Natural killer cell (primary cell): ENCODE measurements around the gene DHRS7B. TPM values are rescaled to one million over a fixed set of nuclear protein-coding genes. Genes with fewer than 3 reads are reported as not detected.

Experiments used
- ATAC-seq, 3 donors: fragments of 150-1000 bp in 2 of 3; fragments of 200-7000 bp in 1 of 3; cut with Tn5 transposase; 1 replicate in 1 of 3; 2 replicates in 2 of 3; pipeline ENCODE4 v1.10.0; 2021; ENCODE audit warnings: mild to moderate bottlenecking in 2 of 3, moderate library complexity in 2 of 3
- DNase-seq, 2 donors: peaks; one replicate each; pipeline versions ENCODE4 v3.0.0 to v3.0.0-alpha.2; 2013 to 2021; ENCODE audit warnings: mixed read lengths in 1 of 2
- H3K27ac ChIP-seq: one replicate; pipeline ENCODE4 v1.5.1; 2013; ENCODE audit warnings: mild to moderate bottlenecking, low read length
- H3K27me3 ChIP-seq: one replicate; pipeline ENCODE4 v1.6.1; 2013; ENCODE audit warnings: low read length; ENCODE audit not compliant: control insufficient read depth, insufficient read depth
- H3K36me3 ChIP-seq: one replicate; pipeline ENCODE4 v1.6.1; 2013; ENCODE audit warnings: low read length; ENCODE audit not compliant: control insufficient read depth, insufficient read depth
- H3K4me1 ChIP-seq: one replicate; pipeline ENCODE4 v1.6.1; 2013; ENCODE audit warnings: low read length; ENCODE audit not compliant: control insufficient read depth, insufficient read depth
- H3K4me3 ChIP-seq: one replicate; pipeline ENCODE4 v1.5.1; 2013; ENCODE audit warnings: low read length
- H3K9me3 ChIP-seq: one replicate; pipeline ENCODE4 v1.6.1; 2013; ENCODE audit warnings: low read length; ENCODE audit not compliant: control insufficient read depth, insufficient read depth
- H3K27ac Mint-ChIP-seq, 2 donors: one replicate each; pipeline ENCODE4 v1.8.0; 2022; ENCODE audit warnings: mild to moderate bottlenecking in 2 of 2, mixed read lengths in 2 of 2, moderate library complexity in 1 of 2
- H3K27me3 Mint-ChIP-seq, 2 donors: one replicate each; pipeline ENCODE4 v1.8.0; 2022; ENCODE audit warnings: low read depth in 2 of 2, mixed read lengths in 2 of 2
- H3K36me3 Mint-ChIP-seq: one replicate; pipeline ENCODE4 v1.8.0; 2022; ENCODE audit warnings: mixed read lengths
- H3K4me1 Mint-ChIP-seq, 2 donors: one replicate each; pipeline ENCODE4 v1.8.0; 2022; ENCODE audit warnings: mixed read lengths in 2 of 2
- H3K4me3 Mint-ChIP-seq: one replicate; pipeline ENCODE4 v1.8.0; 2022; ENCODE audit warnings: mild to moderate bottlenecking, moderate library complexity, mixed read lengths
- H3K9me3 Mint-ChIP-seq, 2 donors: one replicate each; pipeline ENCODE4 v1.8.0; 2022; ENCODE audit warnings: mixed read lengths in 2 of 2
- WGBS: methylation state at CpG from one replicate; pipeline ENCODE4 v1.1.7; 2013; ENCODE audit warnings: missing lambda C conversion rate; ENCODE audit not compliant: insufficient coverage; 5-methylcytosine and 5-hydroxymethylcytosine counted together
- intact Hi-C: fragments of 100-400 bp; cut with micrococcal nuclease; formaldehyde crosslinking; loops from one replicate; pipeline ENCODE4 v1.14.2; 2022
- total RNA-seq, 4 donors: library from RNA; stranded (reverse); fragments of 120-200 nt in 1 of 4; gene quantifications; one replicate each; pipeline versions ENCODE4 v1.2.3 to v1.2.4, GENCODE V29; 2013 to 2022
- TF ChIP-seq, protein P1 (sequence below): fragments of 200-600 bp; IDR thresholded peaks from one replicate; pipeline ENCODE4 v1.8.0; 2022; ENCODE audit warnings: antibody characterized with exemption

The DHRS7B gene
- total RNA-seq, 3 donors from 2014 or later (not counting 1 experiment from before 2014, with no cell fraction given) = 10.3 to 13.4 (median 11.5) TPM

DNA sequence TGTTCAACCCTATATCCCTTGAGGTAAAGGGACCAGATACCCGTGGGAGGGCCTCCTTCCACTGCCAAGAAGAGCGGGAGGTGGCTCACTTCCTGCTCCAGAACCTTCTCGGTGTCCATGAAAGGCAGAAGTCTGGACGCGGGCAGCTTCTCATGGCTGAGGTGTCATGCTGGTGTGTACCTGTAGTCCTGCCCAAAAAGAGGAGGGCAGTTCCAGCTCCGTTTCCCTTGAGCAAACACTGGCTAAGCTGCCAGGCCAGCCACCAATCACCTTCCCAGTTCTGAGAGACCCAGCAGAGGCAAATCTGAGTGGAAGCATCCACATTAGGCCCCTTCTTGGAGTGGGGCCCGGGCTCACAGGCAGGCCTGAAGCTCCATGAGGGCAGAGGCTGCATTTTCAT, 81.6 kb downstream of the DHRS7B start:
- no peak for ATAC-seq
- H3K4me3 Mint-ChIP-seq = no peak overlapping the region
- H3K4me1 Mint-ChIP-seq = peaks cover 45 to 56% of the 10 kb centered on the region in 2 donors
- WGBS = 91% methylated on average over 7 of the region's 7 CpGs
- Histone ChIP-seq H3K27ac (no peak overlapping the region), H3K36me3 (peaks cover 8% of the 10 kb centered on the region), H3K4me3 (no peak overlapping the region), H3K4me1 (peaks cover 23% of the 10 kb centered on the region), H3K9me3 (no peaks in the 10 kb centered on the region), H3K27me3 (no peaks in the 10 kb centered on the region)
- no peaks in the 10 kb centered on the region for H3K27me3 Mint-ChIP-seq
- no peaks in the 10 kb centered on the region for H3K9me3 Mint-ChIP-seq
- TF ChIP-seq, protein P1, sequence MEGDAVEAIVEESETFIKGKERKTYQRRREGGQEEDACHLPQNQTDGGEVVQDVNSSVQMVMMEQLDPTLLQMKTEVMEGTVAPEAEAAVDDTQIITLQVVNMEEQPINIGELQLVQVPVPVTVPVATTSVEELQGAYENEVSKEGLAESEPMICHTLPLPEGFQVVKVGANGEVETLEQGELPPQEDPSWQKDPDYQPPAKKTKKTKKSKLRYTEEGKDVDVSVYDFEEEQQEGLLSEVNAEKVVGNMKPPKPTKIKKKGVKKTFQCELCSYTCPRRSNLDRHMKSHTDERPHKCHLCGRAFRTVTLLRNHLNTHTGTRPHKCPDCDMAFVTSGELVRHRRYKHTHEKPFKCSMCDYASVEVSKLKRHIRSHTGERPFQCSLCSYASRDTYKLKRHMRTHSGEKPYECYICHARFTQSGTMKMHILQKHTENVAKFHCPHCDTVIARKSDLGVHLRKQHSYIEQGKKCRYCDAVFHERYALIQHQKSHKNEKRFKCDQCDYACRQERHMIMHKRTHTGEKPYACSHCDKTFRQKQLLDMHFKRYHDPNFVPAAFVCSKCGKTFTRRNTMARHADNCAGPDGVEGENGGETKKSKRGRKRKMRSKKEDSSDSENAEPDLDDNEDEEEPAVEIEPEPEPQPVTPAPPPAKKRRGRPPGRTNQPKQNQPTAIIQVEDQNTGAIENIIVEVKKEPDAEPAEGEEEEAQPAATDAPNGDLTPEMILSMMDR = no peak
- no peak for DNase-seq
- H3K36me3 Mint-ChIP-seq = no peaks in the 10 kb centered on the region
- no peak overlapping the region for H3K27ac Mint-ChIP-seq
- intact Hi-C loops = no loop called here

DNA sequence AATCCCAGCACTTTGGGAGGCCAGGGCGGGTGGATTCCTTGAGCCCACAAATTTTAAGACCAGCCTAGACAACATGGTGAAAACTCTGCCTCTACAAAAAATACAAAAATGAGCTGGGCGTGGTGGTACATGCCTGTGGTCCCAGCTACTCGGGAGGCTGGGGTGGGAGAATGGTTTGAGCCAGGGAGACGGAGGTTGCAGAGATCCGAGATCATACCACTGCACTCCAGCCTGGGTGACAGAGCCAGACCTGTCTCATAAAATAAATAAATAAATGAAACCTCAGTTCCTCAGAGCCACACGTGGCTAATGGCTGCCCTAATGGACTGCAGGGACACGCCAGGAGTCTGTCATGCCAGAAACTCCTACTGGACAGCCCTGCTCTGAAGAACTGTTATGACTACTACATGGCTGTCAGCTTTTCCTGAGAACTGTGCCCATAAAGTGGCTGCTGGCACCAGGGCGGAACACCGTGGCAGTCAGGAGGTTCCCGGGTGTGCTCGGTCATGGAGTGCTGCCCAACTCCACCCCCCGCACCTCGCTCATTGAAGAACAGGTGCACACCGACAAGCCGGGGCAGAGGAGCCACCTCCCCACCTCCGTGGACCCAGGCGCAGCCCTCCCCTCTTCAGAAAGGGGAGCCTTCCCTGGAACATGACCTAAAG, 82.9 kb downstream of the DHRS7B start:
- Mint-ChIP-seq H3K4me1 (peaks cover 45 to 51% of the 10 kb centered on the region in 2 donors), H3K27ac (no peak overlapping the region), H3K4me3 (no peak overlapping the region), H3K27me3 (no peaks in the 10 kb centered on the region), H3K36me3 (no peaks in the 10 kb centered on the region), H3K9me3 (no peaks in the 10 kb centered on the region)
- Histone ChIP-seq H3K36me3 (peaks cover 8% of the 10 kb centered on the region), H3K4me1 (peaks cover 25% of the 10 kb centered on the region), H3K27ac (no peak overlapping the region), H3K9me3 (no peaks in the 10 kb centered on the region), H3K27me3 (no peaks in the 10 kb centered on the region), H3K4me3 (no peak overlapping the region)
- DNase-seq (no peak), ATAC-seq (no peak)
- intact Hi-C loops = loop anchor here (5.0 kb wide), 1 partner anchor 58 kb away; no protein-coding TSS in a partner anchor
- TF ChIP-seq, protein P1 = no peak
- 94% methylated on average over 17 of the region's 17 CpGs for WGBS

DNA sequence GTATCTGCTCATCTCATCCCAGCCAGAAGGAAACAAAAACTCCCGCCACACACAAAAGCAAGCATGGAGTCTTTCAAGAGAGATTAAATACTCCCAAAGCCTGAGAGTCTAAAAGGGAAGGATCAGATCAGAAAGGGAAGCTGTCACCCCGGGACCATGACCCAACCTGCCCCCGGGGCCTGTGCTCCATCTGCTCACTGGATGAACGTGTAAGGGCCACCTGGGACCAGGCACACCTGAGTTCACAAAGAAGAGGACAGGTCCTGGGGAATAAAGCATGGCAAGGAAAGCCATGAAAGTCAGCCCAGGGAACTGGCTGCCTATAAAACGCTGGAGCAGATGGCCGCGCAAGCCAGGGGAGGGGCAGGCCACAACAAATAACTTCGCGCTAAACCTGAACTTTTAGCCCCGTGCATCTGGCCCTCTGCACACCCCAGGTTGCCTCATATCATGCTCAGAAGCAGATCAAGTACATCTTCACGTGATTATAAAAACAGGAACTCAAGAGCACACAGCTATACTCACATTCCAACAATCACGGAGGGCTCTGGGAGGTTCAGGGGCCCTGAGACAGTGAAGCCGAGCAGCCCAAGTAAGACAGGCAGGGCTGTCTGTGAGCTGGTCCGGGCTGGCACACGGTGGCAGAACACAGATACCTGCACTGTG, 83.8 kb downstream of the DHRS7B start:
- Histone ChIP-seq H3K27me3 (no peaks in the 10 kb centered on the region), H3K4me1 (peaks cover 34% of the 10 kb centered on the region), H3K36me3 (peaks cover 8% of the 10 kb centered on the region), H3K27ac (no peak overlapping the region), H3K4me3 (no peak overlapping the region), H3K9me3 (no peaks in the 10 kb centered on the region)
- WGBS = 68% methylated on average over 15 of the region's 15 CpGs
- Mint-ChIP-seq H3K9me3 (no peaks in the 10 kb centered on the region), H3K27me3 (no peaks in the 10 kb centered on the region), H3K36me3 (no peaks in the 10 kb centered on the region), H3K4me1 (peaks cover 42 to 51% of the 10 kb centered on the region in 2 donors), H3K4me3 (no peak overlapping the region), H3K27ac (no peak overlapping the region)
- DNase-seq (no peak), ATAC-seq (no peak)
- intact Hi-C loops = loop anchor here (5.0 kb wide), 1 partner anchor 57 kb away; no protein-coding TSS in a partner anchor
- TF ChIP-seq, protein P1 = no peak
